ENCODE data around the gene CACNA2D3.
A peak's percentile ranks its signal among the peaks of the same experiment; 100 is the strongest.

The CACNA2D3 gene

DNA sequence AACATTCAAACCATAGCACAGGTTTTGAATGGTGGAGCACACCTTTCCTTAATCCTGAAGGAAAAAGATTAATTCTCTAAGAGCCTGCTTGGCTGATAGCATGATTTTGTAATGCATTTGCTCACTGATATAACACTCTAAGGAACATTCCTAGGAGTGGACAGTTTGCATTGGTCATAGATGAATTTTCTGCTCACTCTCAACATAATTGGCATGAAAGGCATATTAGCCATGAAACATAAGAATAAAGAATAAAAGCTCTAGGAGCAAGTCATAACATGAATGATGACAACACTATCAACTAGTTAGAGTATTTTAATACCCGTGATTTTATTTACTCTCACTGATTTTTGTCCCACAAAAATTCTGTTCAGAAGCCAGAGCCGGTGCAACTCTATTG lies 839.8 kb downstream of the CACNA2D3 start:
- no peak for TF ChIP-seq CTCF (IDR thresholded peaks at IDR 0.05; ENCODE audit: insufficient read depth, low read depth, low read length, missing control alignments)
- no peak overlapping the region for H3K4me3 ChIP-seq (ENCODE audit: low read length)
- peak; percentile 68 for DNase-seq (ENCODE audit: low read depth)

DNA sequence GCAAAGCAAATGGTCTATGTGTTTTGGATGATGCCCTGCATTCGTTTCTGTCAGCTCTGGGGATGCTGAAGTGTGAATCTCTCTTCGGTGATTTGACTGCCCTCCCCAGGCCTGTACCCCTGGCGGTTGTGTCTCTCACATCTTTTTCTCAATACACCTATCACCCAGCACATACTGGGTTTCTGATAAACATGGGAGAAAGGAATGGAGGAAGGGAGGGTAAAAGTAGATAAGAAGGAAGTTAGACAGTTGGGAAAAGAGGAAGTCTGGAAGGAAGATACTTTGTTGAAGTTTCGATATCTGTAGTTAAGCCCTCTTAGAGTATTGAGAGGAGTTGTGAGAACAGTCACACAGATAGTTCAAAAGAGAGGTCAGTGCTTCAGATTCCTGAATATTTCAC lies 841.3 kb downstream of the CACNA2D3 start:
- no peak overlapping the region for H3K4me3 ChIP-seq (ENCODE audit: low read length)
- no peak for DNase-seq (ENCODE audit: low read depth)
- TF ChIP-seq CTCF (IDR thresholded peaks at IDR 0.05; ENCODE audit: insufficient read depth, low read depth, low read length, missing control alignments): no peak

DNA sequence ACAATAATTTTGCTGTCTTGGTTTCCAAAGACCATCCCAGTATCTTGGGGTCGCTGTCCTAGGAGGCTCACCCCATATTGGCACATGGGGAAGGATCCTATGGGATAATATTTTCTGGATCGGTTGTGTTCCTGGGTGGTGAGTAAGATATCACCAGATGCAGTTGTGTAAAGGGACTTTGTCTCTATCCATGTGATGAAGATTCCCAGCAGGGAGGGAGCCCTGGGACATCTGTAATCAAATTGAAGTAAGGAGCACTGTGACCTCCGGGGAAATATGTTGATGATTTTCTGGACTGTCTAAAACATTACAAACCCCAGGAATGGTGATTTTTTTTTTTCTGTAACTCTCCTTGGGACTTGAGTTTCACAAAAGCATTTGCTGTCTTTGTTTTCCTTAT lies 841.7 kb downstream of the CACNA2D3 start:
- no peak for TF ChIP-seq CTCF (IDR thresholded peaks at IDR 0.05; ENCODE audit: insufficient read depth, low read depth, low read length, missing control alignments)
- DNase-seq (ENCODE audit: low read depth): no peak
- no peak overlapping the region for H3K4me3 ChIP-seq (ENCODE audit: low read length)

GRCh38 chr3:54965746-54966145 lies 843.4 kb downstream of the CACNA2D3 start:
- H3K4me3 ChIP-seq (ENCODE audit: low read length): no peak overlapping the region
- no peak for TF ChIP-seq CTCF (IDR thresholded peaks at IDR 0.05; ENCODE audit: insufficient read depth, low read depth, low read length, missing control alignments)

GRCh38 chr3:54966979-54967378 lies 844.6 kb downstream of the CACNA2D3 start:
- DNase-seq (ENCODE audit: low read depth): no peak
- H3K4me3 ChIP-seq (ENCODE audit: low read length): no peak overlapping the region

More at GRCh38 chr3:54965746-54966145, 843.4 kb downstream of the CACNA2D3 start:
- DNase-seq (ENCODE audit: low read depth): peak; percentile 6

GRCh38 chr3:54967731-54968161 lies 845.4 kb downstream of the CACNA2D3 start:
- peak; percentile 25 for DNase-seq (ENCODE audit: low read depth)
- no peak for TF ChIP-seq CTCF (IDR thresholded peaks at IDR 0.05; ENCODE audit: insufficient read depth, low read depth, low read length, missing control alignments)
- H3K4me3 ChIP-seq (ENCODE audit: low read length): no peak overlapping the region

More at GRCh38 chr3:54966979-54967378, 844.6 kb downstream of the CACNA2D3 start:
- no peak for TF ChIP-seq CTCF (IDR thresholded peaks at IDR 0.05; ENCODE audit: insufficient read depth, low read depth, low read length, missing control alignments)

GRCh38 chr3:54968546-54969172 lies 846.3 kb downstream of the CACNA2D3 start:
- no peak overlapping the region for H3K4me3 ChIP-seq (ENCODE audit: low read length)
- no peak for DNase-seq (ENCODE audit: low read depth)
- no peak for TF ChIP-seq CTCF (IDR thresholded peaks at IDR 0.05; ENCODE audit: insufficient read depth, low read depth, low read length, missing control alignments)

Measured in epithelial cell of esophagus (primary cell).